Measurements from ENCODE around the gene VSTM1. TPM values are rescaled to one million over a fixed set of nuclear protein-coding genes. Genes with fewer than 3 reads are reported as not detected.

Gene VSTM1
- total and polyA plus RNA-seq, 2 experiments from 2014 or later = not detected

- Histone ChIP-seq H3K9me3 (ENCODE audit: low read depth) (no peaks in the 10 kb centered on the region), H4K20me1 (ENCODE audit: insufficient read depth, poor library complexity, severe bottlenecking) (no peaks in the 10 kb centered on the region)
- WGBS (ENCODE audit: low lambda C conversion rate, missing lambda C conversion rate) = 89% methylated on average over 3 of the region's 4 CpGs
Measured at GRCh38 chr19:54017261-54017660, 46.4 kb downstream of the VSTM1 start.

GRCh38 chr19:54014920-54015560 is 48.7 kb downstream of the VSTM1 start:
- TF ChIP-seq EZH2phosphoT487 (IDR thresholded peaks at IDR 0.05; ENCODE audit: low read depth, severe bottlenecking, unreplicated experiment) (no peak), CTCF (IDR thresholded peaks at IDR 0.05; ENCODE audit: poor library complexity) (no peak), EZH2 (IDR thresholded peaks at IDR 0.05; ENCODE audit: borderline replicate concordance) (no peak)
- H3K9me2 ChIP-seq (replicated peaks; ENCODE audit: insufficient read depth) = no peaks in the 10 kb centered on the region
- 59% methylated on average over 19 of the region's 19 CpGs for WGBS (ENCODE audit: low lambda C conversion rate, missing lambda C conversion rate)
- H3K4me3 ChIP-seq = no peak overlapping the region
- no peak overlapping the region for H3K27ac ChIP-seq
- H3K79me2 ChIP-seq = no peaks in the 10 kb centered on the region
- no peak overlapping the region for H2AFZ ChIP-seq
- no peaks in the 10 kb centered on the region for H3K4me1 ChIP-seq (ENCODE audit: insufficient read depth)
- no peak overlapping the region for H3K4me2 ChIP-seq
- no peak for DNase-seq (ENCODE audit: low spot score)
- H3K27me3 ChIP-seq = no peaks in the 10 kb centered on the region
- H3K9me3 ChIP-seq (ENCODE audit: low read depth) = no peaks in the 10 kb centered on the region
- H4K20me1 ChIP-seq (ENCODE audit: insufficient read depth, poor library complexity, severe bottlenecking) = no peaks in the 10 kb centered on the region
- H3K36me3 ChIP-seq (replicated peaks; ENCODE audit: insufficient read depth, low read depth) = no peaks in the 10 kb centered on the region

More at GRCh38 chr19:54017261-54017660, 46.4 kb downstream of the VSTM1 start:
- Histone ChIP-seq H3K4me2 (no peak overlapping the region), H3K9me2 (replicated peaks; ENCODE audit: insufficient read depth) (no peaks in the 10 kb centered on the region), H3K27me3 (no peaks in the 10 kb centered on the region), H3K4me1 (ENCODE audit: insufficient read depth) (no peaks in the 10 kb centered on the region), H2AFZ (no peak overlapping the region), H3K4me3 (no peak overlapping the region), H3K36me3 (replicated peaks; ENCODE audit: insufficient read depth, low read depth) (no peaks in the 10 kb centered on the region), H3K79me2 (no peaks in the 10 kb centered on the region), H3K27ac (no peak overlapping the region)
- no peak for TF ChIP-seq CTCF (IDR thresholded peaks at IDR 0.05; ENCODE audit: poor library complexity)
- no peak for TF ChIP-seq EZH2phosphoT487 (IDR thresholded peaks at IDR 0.05; ENCODE audit: low read depth, severe bottlenecking, unreplicated experiment)
- no peak for TF ChIP-seq EZH2 (IDR thresholded peaks at IDR 0.05; ENCODE audit: borderline replicate concordance)
- no peak for DNase-seq (ENCODE audit: low spot score)

GRCh38 chr19:54013866-54014265 is 49.8 kb downstream of the VSTM1 start:
- Histone ChIP-seq H2AFZ (no peak overlapping the region), H3K79me2 (no peaks in the 10 kb centered on the region), H3K27ac (no peak overlapping the region), H3K4me1 (ENCODE audit: insufficient read depth) (no peaks in the 10 kb centered on the region), H3K4me2 (no peak overlapping the region), H4K20me1 (ENCODE audit: insufficient read depth, poor library complexity, severe bottlenecking) (no peaks in the 10 kb centered on the region), H3K9me3 (ENCODE audit: low read depth) (no peaks in the 10 kb centered on the region), H3K27me3 (no peaks in the 10 kb centered on the region), H3K9me2 (replicated peaks; ENCODE audit: insufficient read depth) (no peaks in the 10 kb centered on the region), H3K36me3 (replicated peaks; ENCODE audit: insufficient read depth, low read depth) (no peaks in the 10 kb centered on the region), H3K4me3 (no peak overlapping the region)
- TF ChIP-seq EZH2phosphoT487 (IDR thresholded peaks at IDR 0.05; ENCODE audit: low read depth, severe bottlenecking, unreplicated experiment) = no peak
- no peak for TF ChIP-seq EZH2 (IDR thresholded peaks at IDR 0.05; ENCODE audit: borderline replicate concordance)
- TF ChIP-seq CTCF (IDR thresholded peaks at IDR 0.05; ENCODE audit: poor library complexity) = no peak
- 85% methylated on average over 8 of the region's 8 CpGs for WGBS (ENCODE audit: low lambda C conversion rate, missing lambda C conversion rate)
- DNase-seq (ENCODE audit: low spot score) = no peak

Data from hepatocyte (in vitro differentiated cells).